Measurements from ENCODE around the gene TDP2.
A peak's percentile ranks its signal among the peaks of the same experiment; 100 is the strongest.
"Not testable (repeated sequence)": the region's sequence is repeated elsewhere in the genome, so short reads cannot be mapped to it uniquely, and the experiment has no call there.

The TDP2 gene

DNA sequence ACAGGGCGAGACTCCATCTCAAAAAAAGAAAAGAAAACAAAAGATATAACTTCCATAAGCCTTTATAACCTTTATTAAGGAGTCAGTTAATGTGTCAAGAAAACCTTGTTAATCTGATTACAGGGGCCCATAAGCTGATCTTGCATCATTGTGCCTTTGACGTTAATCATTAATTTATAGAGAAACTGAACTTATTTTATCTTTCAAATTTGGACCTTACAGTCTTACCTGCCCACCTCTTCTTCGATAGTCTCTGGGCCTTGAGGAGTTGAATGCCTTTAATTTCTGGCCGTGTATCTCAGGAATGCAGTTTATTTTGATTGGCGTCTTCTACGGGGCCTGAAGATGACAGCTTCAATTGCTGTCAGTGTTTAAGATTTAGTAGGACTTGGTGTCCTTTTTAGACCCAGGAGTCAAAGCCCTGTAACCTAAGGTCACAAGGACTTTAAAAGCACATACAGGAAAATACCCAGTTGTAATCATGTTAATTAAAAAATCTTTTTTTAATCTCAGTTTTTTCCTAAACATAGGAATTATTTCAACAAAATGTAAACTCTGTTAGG is 6.0 kb upstream of the TDP2 start:
- no peak overlapping the region for H3K4me3 ChIP-seq (ENCODE audit: low read depth, low read length)
- H3K27me3 ChIP-seq (replicated peaks) = no peaks in the 10 kb centered on the region
- DNase-seq = no peak
- in situ Hi-C loops (cut with HindIII; ENCODE audit: low pct_ligation_motif_present, low sequenced_read_pairs) = no loop called here
- TF ChIP-seq, protein P1, sequence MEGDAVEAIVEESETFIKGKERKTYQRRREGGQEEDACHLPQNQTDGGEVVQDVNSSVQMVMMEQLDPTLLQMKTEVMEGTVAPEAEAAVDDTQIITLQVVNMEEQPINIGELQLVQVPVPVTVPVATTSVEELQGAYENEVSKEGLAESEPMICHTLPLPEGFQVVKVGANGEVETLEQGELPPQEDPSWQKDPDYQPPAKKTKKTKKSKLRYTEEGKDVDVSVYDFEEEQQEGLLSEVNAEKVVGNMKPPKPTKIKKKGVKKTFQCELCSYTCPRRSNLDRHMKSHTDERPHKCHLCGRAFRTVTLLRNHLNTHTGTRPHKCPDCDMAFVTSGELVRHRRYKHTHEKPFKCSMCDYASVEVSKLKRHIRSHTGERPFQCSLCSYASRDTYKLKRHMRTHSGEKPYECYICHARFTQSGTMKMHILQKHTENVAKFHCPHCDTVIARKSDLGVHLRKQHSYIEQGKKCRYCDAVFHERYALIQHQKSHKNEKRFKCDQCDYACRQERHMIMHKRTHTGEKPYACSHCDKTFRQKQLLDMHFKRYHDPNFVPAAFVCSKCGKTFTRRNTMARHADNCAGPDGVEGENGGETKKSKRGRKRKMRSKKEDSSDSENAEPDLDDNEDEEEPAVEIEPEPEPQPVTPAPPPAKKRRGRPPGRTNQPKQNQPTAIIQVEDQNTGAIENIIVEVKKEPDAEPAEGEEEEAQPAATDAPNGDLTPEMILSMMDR (IDR thresholded peaks at IDR 0.05; ENCODE audit: low read depth, low read length, missing control alignments) = no peak
- no peaks in the 10 kb centered on the region for H3K36me3 ChIP-seq (replicated peaks)
- no peak overlapping the region for H3K27ac ChIP-seq

DNA sequence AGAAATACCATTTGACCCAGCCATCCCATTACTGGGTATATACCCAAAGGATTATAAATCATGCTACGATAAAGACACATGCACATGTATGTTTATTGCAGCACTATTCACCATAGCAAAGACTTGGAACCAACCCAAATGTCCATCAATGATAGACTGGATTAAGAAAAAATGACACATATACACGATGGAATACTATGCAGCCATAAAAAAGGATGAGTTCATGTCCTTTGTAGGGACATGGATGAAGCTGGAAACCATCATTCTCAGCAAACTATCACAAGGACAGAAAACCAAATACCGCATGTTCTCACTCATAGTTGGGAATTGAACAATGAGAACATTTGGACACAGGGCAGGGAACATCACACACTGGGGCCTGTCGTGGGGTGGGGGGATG is 4.4 kb upstream of the TDP2 start:
- H3K27ac ChIP-seq; in situ Hi-C loops (cut with HindIII; ENCODE audit: low pct_ligation_motif_present, low sequenced_read_pairs); DNase-seq; H3K27me3 ChIP-seq (replicated peaks); H3K36me3 ChIP-seq (replicated peaks); H3K4me3 ChIP-seq (ENCODE audit: low read depth, low read length): not testable (repeated sequence)

DNA sequence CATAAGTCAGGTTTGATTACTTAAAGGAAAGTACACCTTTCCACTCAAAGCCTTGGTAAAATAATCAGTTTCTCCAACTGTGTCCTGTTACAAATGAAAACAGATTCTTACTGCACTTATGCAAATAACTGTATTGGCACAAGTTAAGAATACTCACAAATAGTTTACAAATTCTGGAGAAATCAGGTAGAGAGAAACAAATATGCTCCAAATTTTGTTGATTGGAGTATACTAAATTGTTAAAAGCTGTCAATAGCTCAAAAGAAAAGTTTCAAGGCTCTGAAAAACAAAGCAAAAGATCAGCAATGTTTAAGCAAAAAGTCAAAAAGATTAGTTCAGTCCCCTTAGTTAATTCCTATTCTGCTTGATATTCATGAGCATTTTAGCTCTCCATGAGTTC is 3.8 kb upstream of the TDP2 start:
- in situ Hi-C loops (cut with HindIII; ENCODE audit: low pct_ligation_motif_present, low sequenced_read_pairs); H3K4me3 ChIP-seq (ENCODE audit: low read depth, low read length); H3K27me3 ChIP-seq (replicated peaks); H3K36me3 ChIP-seq (replicated peaks); H3K27ac ChIP-seq; DNase-seq: not testable (repeated sequence)

DNA sequence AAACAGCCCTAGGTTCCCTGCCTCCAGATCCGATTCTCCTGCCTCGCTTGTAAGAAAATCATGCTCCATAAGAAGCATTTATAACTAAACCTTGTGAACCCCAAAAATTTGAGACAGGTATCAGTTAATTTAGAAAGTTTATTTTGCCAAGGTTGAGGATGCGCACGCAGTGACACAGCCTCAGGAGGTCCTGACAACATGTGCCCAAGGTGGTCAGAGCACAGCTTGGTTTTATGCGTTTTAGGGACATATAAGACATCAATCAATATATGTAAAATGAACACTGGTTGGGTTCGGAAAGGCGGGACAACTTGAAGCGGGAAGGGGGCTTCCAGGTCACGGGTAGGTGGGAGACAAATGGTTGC is 2.3 kb upstream of the TDP2 start:
- DNase-seq = no peak
- no peak overlapping the region for H3K4me3 ChIP-seq (ENCODE audit: low read depth, low read length)
- TF ChIP-seq, protein P1 (IDR thresholded peaks at IDR 0.05; ENCODE audit: low read depth, low read length, missing control alignments) = no peak
- H3K27me3 ChIP-seq (replicated peaks) = no peaks in the 10 kb centered on the region
- H3K36me3 ChIP-seq (replicated peaks) = no peaks in the 10 kb centered on the region
- in situ Hi-C loops (cut with HindIII; ENCODE audit: low pct_ligation_motif_present, low sequenced_read_pairs) = no loop called here
- H3K27ac ChIP-seq = no peak overlapping the region

DNA sequence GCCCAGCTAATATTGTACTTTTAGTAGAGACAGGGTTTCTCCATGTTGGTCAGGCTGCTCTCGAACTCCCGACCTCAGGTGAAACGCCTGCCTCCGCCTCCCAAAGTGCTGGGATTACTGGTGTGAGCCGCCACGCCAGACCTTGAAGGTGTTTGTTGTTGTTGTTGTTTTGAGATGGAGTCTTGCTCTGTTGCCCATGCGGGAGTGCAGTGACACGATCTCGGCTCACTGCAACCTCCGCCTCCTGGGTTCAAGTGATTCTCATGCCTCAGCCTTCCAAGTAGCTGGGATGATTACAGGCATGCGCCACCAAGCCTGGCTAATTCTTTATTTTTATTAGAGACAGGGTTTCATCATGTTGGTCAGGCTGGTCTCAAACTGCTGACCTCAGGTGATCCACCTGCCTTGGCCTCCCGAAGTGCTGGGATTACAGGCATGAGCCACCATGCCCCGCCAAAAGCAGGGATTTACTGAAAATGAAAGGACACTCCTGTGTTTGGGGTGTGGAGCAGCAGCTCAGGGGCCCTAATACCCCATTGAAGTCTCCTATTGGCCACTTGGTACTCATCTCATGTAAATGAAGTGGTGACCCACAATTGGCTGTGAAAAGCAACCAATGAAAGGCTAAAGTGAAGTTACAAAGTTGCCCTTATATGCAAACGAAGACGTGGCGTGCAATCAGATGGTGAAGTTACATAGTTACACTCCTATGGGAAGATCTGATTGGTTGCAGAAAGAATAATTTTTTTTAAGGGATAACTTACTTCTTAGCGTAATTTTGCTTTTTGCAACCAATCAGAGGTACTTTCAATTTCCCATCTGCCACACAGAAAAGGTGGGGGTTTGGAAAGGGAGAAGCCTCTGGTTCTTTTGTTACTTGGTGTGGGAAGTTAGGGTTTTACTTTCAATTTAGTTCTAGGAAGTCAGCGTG is 1.6 kb upstream of the TDP2 start:
- H3K27me3 ChIP-seq (replicated peaks); H3K27ac ChIP-seq; H3K4me3 ChIP-seq (ENCODE audit: low read depth, low read length); in situ Hi-C loops (cut with HindIII; ENCODE audit: low pct_ligation_motif_present, low sequenced_read_pairs); H3K36me3 ChIP-seq (replicated peaks); DNase-seq: not testable (repeated sequence)

DNA sequence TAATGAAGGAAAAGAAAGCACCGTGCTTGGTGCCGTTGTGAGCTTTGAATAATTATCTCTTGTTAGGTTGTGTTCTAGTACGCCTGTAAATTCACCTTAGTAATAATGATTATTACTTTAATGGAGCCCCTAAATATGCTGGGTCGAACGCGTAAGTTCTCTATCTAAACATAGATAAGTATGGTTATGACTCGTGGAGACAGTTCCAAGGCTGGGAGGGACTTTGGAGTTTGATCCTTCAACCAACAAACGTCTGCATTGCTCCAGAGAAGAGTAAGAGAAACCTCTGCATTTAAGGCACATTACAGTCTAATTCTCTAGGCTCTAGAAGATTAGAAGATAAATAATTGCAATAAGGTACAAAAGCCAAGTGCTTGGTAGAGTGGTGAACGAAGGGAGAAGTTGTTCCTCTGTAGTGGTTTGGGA is 692 bp upstream of the TDP2 start:
- TF ChIP-seq, protein P1 (IDR thresholded peaks at IDR 0.05; ENCODE audit: low read depth, low read length, missing control alignments) = no peak
- peak; percentile 31 for DNase-seq
- Histone ChIP-seq H3K4me3 (ENCODE audit: low read depth, low read length) (peak overlapping the region; percentile 100), H3K27ac (peak overlapping the region; percentile 67), H3K27me3 (replicated peaks) (no peaks in the 10 kb centered on the region), H3K36me3 (replicated peaks) (peaks cover 6% of the 10 kb centered on the region)
- in situ Hi-C loops (cut with HindIII; ENCODE audit: low pct_ligation_motif_present, low sequenced_read_pairs) = no loop called here

DNA sequence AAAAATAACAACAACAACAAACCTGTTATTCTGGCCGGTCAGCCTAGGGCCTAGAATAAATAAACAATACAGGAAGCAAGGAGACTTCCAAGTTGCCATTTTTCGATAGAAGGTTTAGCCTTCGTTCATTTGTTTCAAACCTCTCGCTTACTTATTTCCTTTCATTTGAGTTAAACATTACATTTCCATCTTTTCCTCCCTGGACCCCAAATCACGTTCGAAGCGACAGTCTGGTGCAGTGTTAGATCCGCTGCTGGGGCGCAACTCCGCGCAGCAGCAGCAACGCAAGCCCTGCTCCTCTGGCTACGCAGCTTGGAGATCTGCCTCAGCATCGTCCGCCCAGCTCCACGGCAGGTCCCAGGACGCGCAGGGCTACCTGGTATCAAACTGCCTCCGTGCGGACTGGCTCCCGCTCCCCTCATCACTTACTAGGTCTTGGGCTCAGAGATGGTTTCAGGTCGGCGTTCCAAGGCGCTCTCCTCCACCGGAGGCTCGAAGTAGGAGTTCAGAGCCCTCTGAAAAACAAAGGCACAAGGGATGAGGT is 530 bp downstream of the TDP2 start:
- in situ Hi-C loops (cut with HindIII; ENCODE audit: low pct_ligation_motif_present, low sequenced_read_pairs) = no loop called here
- peak; percentile 18 for DNase-seq
- Histone ChIP-seq H3K4me3 (ENCODE audit: low read depth, low read length) (peak overlapping the region; percentile 100), H3K36me3 (replicated peaks) (peaks cover 6% of the 10 kb centered on the region), H3K27me3 (replicated peaks) (no peaks in the 10 kb centered on the region), H3K27ac (peak overlapping the region; percentile 1)
- TF ChIP-seq, protein P1 (IDR thresholded peaks at IDR 0.05; ENCODE audit: low read depth, low read length, missing control alignments) = no peak
